22Rv1 (cell line): ENCODE data around the gene RAC3.

Experiments used
- ZFX ChIP-seq: fragments of 450-650 bp; IDR thresholded peaks from 2 replicates; pipeline ENCODE4 v1.6.1; 2017; ENCODE audit warnings: antibody characterized with exemption, borderline replicate concordance
- TF ChIP-seq, protein P1 (sequence below): fragments of 450-650 bp; IDR thresholded peaks from 2 replicates; pipeline ENCODE4 v1.5.1; 2017; ENCODE audit warnings: mild to moderate bottlenecking

DNA sequence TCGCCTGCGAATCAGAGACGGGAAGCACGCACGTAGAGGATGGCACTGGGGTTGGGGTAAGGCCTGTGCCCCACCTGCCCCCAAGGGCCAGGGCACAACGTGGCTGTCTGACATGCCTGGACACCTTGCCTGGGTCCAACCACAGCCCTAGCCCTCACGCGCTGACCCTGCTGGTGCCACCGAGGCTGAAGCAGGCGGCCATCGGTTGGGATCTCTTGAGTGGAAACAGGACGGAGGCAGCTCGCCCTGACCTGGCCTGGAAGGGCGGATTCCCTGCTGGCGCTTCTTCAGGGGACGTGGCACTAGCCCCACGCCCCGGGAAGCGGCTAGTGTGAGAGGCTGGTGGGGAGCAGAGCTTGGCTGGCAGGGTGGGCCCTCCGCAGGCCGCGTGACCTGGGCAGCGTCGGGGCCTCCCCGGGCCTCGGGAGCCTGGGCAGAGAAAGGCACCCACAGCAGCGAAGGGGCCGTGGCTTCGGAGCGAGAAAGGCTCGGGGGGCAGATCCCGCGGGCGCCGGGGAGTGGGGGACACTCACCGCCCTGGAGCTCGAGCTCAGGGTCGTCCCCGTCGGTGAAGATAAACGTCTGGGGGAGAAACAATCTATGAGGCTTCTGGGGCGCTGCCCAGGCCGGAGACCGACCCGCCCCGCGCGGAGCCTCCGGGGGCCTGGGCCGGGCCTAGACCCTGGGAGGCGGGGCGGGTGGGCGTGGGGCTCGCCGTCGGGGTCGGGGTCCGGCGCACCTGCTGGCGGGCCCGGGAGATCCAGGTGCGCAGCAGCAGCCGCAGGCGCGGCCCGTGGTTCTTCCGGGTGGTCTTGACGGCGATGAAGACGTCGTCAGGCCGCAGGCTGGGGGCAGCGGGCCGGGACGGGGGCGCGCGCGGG, 19.5 kb downstream of the RAC3 start:
- TF ChIP-seq, protein P1, sequence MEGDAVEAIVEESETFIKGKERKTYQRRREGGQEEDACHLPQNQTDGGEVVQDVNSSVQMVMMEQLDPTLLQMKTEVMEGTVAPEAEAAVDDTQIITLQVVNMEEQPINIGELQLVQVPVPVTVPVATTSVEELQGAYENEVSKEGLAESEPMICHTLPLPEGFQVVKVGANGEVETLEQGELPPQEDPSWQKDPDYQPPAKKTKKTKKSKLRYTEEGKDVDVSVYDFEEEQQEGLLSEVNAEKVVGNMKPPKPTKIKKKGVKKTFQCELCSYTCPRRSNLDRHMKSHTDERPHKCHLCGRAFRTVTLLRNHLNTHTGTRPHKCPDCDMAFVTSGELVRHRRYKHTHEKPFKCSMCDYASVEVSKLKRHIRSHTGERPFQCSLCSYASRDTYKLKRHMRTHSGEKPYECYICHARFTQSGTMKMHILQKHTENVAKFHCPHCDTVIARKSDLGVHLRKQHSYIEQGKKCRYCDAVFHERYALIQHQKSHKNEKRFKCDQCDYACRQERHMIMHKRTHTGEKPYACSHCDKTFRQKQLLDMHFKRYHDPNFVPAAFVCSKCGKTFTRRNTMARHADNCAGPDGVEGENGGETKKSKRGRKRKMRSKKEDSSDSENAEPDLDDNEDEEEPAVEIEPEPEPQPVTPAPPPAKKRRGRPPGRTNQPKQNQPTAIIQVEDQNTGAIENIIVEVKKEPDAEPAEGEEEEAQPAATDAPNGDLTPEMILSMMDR = no peak
- TF ChIP-seq ZFX = no peak
